Measurements from ENCODE around the gene LRP10.

DNA sequence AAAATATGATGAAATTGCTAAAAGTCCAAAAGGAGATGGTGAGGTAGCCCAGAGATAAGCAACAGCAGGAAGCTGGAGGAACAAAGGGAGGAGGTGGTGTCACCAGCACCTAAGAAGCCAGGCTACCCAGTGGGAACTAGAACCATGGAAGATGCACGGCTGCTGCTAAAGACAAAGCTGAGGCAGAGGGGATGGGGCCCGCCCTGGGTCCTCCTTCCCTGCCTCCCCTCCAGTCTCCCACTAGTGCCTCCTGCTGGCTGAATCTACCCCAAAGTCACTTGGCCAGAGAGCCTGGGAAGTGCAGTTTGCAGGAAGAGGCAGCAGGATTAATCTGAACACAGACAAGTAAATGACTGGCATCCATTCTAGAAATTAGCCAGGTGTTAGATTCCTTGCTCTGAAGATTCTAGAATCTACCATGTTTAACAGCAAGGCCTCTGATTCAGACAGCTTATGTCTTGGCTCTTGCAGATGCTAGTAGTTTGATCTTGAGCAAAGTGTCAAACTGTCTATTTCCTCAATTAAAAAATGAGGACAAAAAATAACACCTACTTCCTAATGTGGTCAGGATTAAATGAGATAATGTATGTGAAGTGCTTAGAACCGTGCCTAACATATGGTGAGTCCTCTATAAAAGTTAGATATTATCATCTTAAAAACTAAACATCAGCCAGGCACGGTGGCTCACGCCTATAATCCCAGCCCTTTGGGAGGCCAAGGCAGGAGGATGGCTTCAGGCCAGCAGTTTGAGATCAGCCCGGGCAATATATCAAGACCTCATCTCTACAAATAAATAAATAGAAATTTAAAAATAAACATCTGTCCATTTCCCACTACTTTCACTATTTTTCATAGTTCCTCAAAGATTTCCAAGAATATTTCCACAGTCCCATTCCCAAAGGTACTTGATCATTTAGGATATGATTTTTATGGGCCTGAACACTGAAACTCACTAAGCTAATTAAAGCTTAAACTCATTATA is 5.8 kb upstream of the LRP10 start:
- TF ChIP-seq TAF1 (IDR thresholded peaks at IDR 0.05; ENCODE audit: low read depth, low read length) (no peak), POLR2A (IDR thresholded peaks at IDR 0.05; ENCODE audit: low read depth, low read length) (no peak)
